Thoracic aorta (tissue), 2 donors: ENCODE results near the gene CEACAM8. TPM values are rescaled to one million over a fixed set of nuclear protein-coding genes. Genes with fewer than 3 reads are reported as not detected.

ENCODE experiments used
- ATAC-seq: fragments of 150-250 bp; one replicate; pipeline ENCODE4 v1.8.0; 2017; ENCODE audit warnings: low read depth; ENCODE audit not compliant: insufficient number of reproducible peaks, low FRiP score
- DNase-seq: peaks from one replicate; pipeline ENCODE4 v3.0.0-alpha.2; 2020; ENCODE audit warnings: low spot score
- H3K27ac ChIP-seq, 2 donors: fragments of 200-600 bp; sonication (generic); 1 replicate in 1 of 2; 2 replicates in 1 of 2; pipeline ENCODE4 v1.5.1; 2016; ENCODE audit warnings: mild to moderate bottlenecking in 2 of 2, moderate library complexity in 2 of 2
- H3K27me3 ChIP-seq: fragments of 200-600 bp; sonication (generic); replicated peaks from 2 replicates; pipeline ENCODE4 v1.6.0; 2016; ENCODE audit warnings: mild to moderate bottlenecking; ENCODE audit not compliant: insufficient read depth
- H3K36me3 ChIP-seq: fragments of 200-600 bp; sonication (generic); one replicate; pipeline ENCODE4 v1.5.1; 2016
- H3K4me1 ChIP-seq, 2 donors: fragments of 200-600 bp; sonication (generic); 1 replicate in 1 of 2; 2 replicates in 1 of 2; pipeline versions ENCODE4 v1.5.1 to v1.6.0; 2016; ENCODE audit warnings: low read depth in 2 of 2, mild to moderate bottlenecking in 1 of 2; ENCODE audit not compliant: control insufficient read depth in 1 of 2
- H3K4me3 ChIP-seq: fragments of 200-600 bp; sonication (generic); 2 replicates; pipeline ENCODE4 v1.5.1; 2016; ENCODE audit warnings: mild to moderate bottlenecking
- H3K9me3 ChIP-seq: fragments of 200-600 bp; sonication (generic); 2 replicates; pipeline ENCODE4 v1.5.1; 2016
- total RNA-seq, 2 donors: library from RNA; depleted of rRNA; stranded (reverse); fragments of >200 nt; gene quantifications; one replicate each; pipeline versions ENCODE4 v1.1.0 to v1.2.3, GENCODE V29; 2016
- TF ChIP-seq, protein P1 (sequence below): fragments of 200-600 bp; sonication (generic); IDR thresholded peaks from one replicate; pipeline ENCODE4 v1.5.1; 2019; ENCODE audit warnings: antibody characterized with exemption

The CEACAM8 gene
- total RNA-seq, 2 donors from 2014 or later: not detected

DNA sequence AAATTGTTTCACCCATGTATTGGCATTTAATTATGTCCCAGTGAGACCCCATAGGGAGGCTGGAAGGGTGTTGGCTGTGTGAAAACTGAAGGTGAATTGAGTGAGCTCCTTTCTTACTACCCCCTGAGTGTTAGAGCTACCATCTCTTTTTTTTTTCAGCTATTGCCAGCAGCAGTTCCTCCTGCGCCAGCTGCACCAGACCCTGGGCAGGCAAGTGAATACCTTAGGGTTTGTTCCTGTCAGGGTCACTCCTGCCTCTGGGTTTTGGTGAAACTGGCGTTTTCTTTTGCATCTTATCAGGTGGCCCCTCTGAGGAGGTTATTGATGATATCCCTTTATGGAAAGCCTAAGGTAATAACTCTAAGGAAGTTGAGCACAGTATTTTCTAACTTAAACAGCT, 25.5 kb downstream of the CEACAM8 start:
- no peak overlapping the region for H3K4me3 ChIP-seq
- no peaks in the 10 kb centered on the region for H3K9me3 ChIP-seq
- no peaks in the 10 kb centered on the region for H3K36me3 ChIP-seq
- H3K27me3 ChIP-seq: no peaks in the 10 kb centered on the region
- DNase-seq: no peak
- ATAC-seq: no peak
- TF ChIP-seq, protein P1, sequence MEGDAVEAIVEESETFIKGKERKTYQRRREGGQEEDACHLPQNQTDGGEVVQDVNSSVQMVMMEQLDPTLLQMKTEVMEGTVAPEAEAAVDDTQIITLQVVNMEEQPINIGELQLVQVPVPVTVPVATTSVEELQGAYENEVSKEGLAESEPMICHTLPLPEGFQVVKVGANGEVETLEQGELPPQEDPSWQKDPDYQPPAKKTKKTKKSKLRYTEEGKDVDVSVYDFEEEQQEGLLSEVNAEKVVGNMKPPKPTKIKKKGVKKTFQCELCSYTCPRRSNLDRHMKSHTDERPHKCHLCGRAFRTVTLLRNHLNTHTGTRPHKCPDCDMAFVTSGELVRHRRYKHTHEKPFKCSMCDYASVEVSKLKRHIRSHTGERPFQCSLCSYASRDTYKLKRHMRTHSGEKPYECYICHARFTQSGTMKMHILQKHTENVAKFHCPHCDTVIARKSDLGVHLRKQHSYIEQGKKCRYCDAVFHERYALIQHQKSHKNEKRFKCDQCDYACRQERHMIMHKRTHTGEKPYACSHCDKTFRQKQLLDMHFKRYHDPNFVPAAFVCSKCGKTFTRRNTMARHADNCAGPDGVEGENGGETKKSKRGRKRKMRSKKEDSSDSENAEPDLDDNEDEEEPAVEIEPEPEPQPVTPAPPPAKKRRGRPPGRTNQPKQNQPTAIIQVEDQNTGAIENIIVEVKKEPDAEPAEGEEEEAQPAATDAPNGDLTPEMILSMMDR: no peak
- H3K27ac ChIP-seq: no peak overlapping the region
- H3K4me1 ChIP-seq: peaks cover under 1 to 7% of the 10 kb centered on the region in 2 donors

DNA sequence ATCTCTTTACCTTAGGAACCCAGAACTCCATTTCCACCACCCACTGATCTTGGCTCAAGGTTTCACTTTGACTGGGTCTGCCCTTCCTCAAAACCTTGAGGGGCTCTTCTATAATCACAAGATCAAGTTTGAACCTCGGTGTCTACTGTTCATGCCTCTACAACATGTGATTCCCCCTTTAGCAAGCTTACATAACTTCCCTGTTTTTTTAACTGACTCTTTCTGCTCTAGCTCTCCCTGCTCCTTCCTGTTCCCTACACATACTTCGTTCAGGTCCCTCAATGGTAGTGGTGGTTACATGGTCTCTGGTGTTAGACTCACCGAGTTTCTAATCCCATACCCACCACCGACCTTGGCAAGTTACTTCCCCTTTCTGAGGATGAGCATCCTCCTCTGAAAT, 26.7 kb downstream of the CEACAM8 start:
- ATAC-seq (no peak), DNase-seq (no peak)
- no peak overlapping the region for H3K4me3 ChIP-seq
- H3K27me3 ChIP-seq: no peaks in the 10 kb centered on the region
- H3K36me3 ChIP-seq: no peaks in the 10 kb centered on the region
- H3K9me3 ChIP-seq: no peaks in the 10 kb centered on the region
- TF ChIP-seq, protein P1: no peak
- no peak overlapping the region for H3K27ac ChIP-seq
- peaks cover 9 to 14% of the 10 kb centered on the region in 2 donors for H3K4me1 ChIP-seq

DNA sequence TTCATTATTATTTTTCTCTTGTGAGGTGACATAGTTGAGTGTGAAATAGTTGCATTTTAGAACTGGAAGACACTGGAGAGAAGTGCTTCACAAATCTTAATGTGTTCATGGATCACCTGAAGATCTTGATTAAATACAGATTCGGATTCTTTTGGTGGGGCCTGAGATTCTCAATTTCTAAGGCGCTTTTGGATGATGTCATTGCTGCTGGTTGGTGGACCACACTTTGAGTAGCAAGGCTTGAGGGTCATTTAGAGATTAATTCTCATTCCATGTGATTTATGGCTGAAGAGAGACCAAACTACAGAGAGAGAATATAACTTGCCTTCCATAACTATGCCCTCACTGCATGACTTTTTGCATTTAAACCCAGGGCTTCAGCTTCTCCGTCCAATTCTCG, 27.2 kb downstream of the CEACAM8 start:
- no peak for DNase-seq
- H3K9me3 ChIP-seq: no peaks in the 10 kb centered on the region
- H3K27ac ChIP-seq: peak overlapping the region; percentile 21 to 67
- no peaks in the 10 kb centered on the region for H3K27me3 ChIP-seq
- no peaks in the 10 kb centered on the region for H3K36me3 ChIP-seq
- H3K4me3 ChIP-seq: no peak overlapping the region
- TF ChIP-seq, protein P1: no peak
- peaks cover 9 to 14% of the 10 kb centered on the region in 2 donors for H3K4me1 ChIP-seq
- no peak for ATAC-seq

DNA sequence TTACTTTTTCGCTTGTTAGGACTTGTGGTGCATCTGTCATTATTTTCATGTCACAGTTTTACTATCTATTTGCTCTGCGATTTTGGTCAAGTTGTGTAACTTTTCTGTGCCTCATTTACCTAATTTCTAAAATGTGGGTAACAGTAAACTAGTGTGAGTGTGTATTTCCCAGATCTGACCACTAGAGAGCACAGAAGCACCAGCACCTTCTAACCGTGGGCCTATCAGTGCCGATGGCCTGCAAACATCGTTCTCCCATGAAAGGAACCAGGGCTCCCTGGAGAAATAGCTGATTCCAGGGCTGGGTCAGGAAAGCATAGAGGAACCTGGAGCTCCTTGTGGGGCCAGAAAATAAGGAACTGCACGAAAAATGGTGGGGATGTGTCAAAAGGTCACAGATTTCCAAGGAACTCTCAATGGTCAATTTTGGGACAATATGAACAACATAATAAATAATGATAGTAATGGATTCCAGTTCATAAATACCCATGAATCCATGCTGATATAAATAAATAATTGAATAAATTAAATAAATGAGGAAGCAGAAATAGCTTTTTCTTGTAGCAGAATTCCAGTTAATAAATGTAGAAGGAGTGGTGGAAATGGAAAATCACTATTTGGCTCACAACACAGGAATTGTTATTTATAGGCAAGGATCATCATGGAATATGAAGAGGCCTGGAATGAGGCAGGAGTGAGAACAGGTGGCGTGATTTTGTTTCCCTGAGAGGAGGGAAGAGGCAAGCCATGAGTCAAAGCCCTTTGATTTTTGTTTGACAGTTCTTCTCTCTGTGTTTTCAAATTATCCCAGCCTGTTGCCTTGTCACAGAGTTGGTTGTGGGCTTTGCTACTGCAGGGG, 31.1 kb downstream of the CEACAM8 start:
- peak overlapping the region in 1 of 2 donors; percentile 46 for H3K27ac ChIP-seq
- no peak overlapping the region for H3K4me3 ChIP-seq
- no peak for DNase-seq
- peaks cover 9 to 14% of the 10 kb centered on the region in 2 donors for H3K4me1 ChIP-seq
- peak; percentile 52 for ATAC-seq
- TF ChIP-seq, protein P1: peak; percentile 59
- H3K27me3 ChIP-seq: no peaks in the 10 kb centered on the region
- no peaks in the 10 kb centered on the region for H3K36me3 ChIP-seq
- H3K9me3 ChIP-seq: no peaks in the 10 kb centered on the region

DNA sequence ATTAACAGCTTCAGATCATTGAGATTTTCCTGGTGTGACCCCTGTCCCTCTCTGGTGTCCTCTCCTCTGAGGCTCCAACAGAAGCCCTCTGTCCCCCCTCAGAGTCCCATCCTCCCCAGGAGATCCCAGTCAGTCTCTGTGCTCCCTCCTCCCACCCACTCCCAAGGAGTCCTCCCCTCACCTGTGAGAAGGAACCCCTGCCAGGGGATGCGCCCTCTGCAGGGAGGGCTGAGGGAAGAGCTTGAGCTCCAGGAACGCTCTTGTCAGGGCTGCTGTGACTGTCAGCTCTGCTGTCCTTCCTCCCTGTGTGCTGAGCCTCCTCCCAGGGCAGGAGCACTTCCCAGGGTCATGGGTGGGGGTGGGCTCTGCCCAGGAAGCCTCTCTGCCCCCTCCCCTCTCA, 33.2 kb downstream of the CEACAM8 start:
- peaks cover 8 to 9% of the 10 kb centered on the region in 2 donors for H3K4me1 ChIP-seq
- ATAC-seq (no peak), DNase-seq (no peak)
- no peak overlapping the region for H3K27ac ChIP-seq
- H3K9me3 ChIP-seq: no peaks in the 10 kb centered on the region
- no peak overlapping the region for H3K4me3 ChIP-seq
- no peaks in the 10 kb centered on the region for H3K36me3 ChIP-seq
- TF ChIP-seq, protein P1: no peak
- no peaks in the 10 kb centered on the region for H3K27me3 ChIP-seq
